Raji (cell line): ENCODE results near the gene SYNE1.

Source experiments
- POLR2A ChIP-seq: IDR thresholded peaks from 2 replicates; pipeline ENCODE4 v1.6.1; 2011; ENCODE audit warnings: low read depth, low read length, control low read depth; ENCODE audit not compliant: insufficient read depth

Gene SYNE1

DNA sequence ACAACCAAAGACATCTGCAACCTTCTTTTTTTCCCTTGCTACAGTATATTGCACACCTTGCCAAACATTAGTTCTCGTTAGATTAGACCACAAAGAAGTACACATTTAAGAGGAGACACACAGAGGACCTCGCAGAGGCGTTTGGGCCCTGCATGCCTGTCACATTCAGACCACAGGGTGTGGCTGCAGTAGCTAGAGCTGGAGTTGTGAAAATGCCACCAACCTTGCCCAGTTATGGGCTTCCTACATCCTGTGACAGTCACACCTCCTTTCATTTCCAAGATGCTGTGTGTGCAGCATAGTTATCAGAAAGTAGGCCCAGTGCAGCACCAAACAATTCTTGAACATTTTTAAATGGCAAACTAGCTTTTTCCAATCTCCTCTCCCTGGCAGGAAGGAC lies 2.4 kb downstream of the SYNE1 start:
- no peak for TF ChIP-seq POLR2A

DNA sequence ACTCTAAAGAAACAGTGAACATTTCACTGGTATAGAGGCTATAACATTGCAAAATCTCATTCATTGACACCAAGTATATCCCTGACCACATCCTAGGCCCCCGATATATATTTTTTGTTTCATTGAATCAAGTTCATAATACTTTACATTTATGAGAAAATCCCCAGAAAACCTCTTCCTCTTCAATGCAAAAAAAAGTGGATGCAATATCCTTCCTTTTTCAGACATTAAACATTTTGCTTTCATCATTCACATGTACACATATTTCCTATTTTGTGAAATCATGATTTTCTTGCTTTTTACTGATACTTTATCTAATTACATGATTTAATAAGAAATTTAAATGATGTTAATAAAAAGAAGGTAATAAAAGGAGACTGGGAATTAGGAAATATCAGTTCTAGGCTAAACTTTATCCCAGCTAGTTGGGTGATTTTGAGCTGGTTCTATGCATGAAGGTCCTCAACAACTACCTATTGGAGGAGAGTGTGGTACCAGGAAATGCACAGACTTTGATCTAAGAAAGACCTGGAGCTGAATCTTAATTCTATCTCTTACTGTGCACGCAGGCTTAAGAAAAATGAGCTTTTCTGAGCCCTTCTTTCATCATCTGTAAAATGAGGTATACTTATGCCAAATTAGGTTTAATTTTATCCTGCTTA lies 4.9 kb downstream of the SYNE1 start:
- TF ChIP-seq POLR2A: no peak

DNA sequence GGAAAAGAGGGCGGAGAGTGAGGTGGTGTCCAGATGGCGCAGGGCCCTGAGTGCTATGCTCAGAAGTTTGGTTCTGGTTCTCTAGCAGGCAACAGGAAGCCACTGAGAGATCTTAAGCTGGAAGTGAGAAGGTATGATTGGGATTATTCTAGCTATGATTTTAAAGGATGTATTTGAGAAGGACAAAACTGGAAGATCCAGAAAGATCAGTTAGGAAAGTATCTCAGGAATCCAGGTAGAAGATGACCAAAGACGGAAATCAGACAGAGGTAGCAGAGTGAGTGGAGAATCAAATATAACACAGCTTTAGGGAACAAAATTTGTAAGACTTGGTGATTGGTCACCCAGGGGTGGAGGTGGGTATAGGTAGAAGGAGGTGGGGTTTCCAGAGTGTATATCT lies 5.8 kb downstream of the SYNE1 start:
- no peak for TF ChIP-seq POLR2A

DNA sequence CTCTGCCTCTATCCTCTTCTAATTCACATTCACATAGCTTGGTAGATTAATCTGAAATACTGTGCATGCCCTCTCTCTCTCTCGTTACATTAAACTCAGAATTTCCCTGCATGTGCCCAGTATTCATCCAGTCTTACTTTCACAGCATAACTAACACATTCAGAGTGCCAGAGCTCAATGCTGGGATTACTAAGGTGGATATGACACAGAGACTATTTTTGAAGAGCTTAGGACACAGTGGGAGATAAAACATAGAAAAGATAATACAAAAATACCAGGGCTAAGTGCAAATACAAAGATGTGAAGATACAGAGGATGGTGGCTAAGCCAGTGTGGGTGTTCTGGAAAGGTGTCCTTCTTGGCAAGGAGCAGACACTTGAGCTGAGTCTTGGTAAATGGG lies 6.3 kb downstream of the SYNE1 start:
- no peak for TF ChIP-seq POLR2A

DNA sequence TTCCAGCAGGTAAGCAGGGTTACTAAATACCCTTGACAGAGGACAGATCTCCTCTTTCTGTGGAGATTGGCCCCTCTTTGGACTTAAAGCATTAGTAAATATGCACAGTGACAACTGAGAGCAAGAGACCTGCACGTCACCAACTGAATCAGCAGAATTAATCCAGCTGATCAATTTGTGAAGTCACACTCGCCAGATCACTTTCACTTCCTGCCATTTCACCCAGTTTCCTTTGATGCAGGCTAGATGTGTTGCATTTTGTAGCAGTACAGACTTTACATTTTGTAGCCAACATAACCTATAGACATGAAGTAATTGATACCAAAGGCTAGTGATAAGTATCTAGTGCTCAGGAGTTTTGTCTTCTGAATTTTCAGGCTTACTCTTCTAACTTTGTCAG lies 11.9 kb downstream of the SYNE1 start:
- no peak for TF ChIP-seq POLR2A

DNA sequence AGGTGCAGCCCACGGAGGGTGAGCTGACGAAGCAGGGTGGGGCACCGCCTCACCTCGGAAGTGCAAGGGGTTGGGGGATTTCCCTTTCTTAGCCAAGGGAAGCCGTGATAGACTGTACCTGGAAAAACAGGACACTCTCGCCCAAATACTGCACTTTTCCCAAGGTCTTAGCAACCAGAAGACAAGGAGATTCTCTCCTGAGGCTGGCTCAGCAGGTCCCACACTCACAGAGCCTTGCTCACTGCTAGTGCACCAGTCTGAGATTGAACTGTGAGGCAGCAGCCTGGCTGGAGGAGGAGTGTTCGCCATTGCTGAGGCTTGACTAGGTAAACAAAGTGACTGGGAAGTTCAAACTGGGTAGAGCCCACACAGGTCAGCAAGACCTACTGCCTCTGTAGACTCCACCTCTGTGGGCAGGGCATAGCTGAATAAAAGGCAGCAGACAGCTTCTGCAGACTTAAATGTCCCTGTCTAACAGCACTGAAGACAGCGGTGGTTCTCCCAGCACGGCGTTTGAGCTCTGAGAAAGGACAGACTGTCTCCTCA lies 28.0 kb downstream of the SYNE1 start:
- no peak for TF ChIP-seq POLR2A

DNA sequence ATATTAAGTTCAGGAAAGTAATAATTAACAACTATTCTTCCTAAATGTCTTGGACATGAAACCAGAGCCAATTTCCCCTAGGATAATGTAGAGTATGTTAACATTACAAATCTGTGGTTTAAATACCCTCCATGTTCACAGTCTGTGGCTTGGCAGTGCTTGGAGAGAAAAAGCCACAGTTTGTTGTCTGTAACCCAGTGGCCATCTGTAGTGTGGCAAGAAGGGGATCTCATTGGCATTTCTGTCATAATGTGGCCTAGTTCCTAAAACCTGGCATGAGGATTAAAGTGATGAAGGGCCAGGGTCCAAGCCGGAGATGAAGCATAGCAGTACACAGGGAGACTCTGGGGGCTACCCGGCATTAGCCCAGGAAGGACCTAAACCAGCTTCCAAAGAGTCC lies 31.2 kb downstream of the SYNE1 start:
- TF ChIP-seq POLR2A: no peak

DNA sequence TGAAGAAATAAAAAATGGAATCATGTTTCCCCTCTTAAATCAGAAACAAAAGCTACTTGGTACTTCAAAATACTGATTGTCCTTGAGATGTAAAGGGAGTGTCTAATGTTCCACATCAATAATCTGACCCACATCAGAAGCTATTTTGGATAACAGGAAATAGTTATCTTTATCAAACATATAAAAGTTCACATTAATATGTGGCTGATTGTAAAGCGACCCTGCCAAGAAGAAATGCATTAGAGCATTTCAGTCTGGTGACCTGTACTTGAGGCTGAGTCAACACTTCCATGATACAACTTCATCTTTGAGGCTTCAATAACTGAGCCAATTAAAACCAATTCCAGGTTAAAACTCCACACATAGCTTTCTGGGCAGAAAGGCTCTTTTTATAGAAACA lies 31.8 kb downstream of the SYNE1 start:
- TF ChIP-seq POLR2A: no peak

DNA sequence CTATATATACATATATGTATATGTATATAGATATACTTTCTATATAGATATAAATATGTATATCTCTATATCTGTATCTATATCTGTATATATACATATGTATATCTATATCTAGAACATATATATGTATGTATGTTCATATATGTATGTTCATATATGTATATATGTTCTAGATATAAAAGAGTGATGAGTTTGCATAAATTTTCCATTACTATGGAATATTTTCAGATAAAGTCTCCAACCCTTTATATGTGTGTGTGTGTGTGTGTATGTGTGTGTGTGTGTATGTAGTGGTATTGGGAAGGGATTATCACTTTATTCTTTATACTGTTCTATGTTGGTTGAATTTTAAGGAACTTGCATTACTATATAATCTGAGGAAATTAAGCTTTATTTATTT lies 33.3 kb downstream of the SYNE1 start:
- no peak for TF ChIP-seq POLR2A

DNA sequence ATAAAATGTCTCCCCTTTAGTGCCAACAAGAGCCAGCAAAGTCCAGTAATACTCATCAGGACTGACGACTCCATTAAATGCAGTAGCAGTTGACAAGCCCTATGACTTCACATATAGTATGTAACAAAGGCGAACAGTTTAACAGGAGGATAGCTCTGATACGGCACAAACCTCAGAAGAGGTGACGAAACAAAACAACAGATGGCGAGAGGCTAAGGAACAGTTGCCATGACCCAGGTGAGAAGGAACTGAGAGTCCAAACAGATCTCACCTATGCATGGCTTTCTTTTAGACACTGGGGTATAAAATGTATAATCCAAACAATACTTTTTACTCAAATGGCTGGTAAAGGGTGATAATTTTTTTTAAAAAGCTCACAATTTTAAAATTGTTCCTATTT lies 37.1 kb downstream of the SYNE1 start:
- TF ChIP-seq POLR2A: no peak

DNA sequence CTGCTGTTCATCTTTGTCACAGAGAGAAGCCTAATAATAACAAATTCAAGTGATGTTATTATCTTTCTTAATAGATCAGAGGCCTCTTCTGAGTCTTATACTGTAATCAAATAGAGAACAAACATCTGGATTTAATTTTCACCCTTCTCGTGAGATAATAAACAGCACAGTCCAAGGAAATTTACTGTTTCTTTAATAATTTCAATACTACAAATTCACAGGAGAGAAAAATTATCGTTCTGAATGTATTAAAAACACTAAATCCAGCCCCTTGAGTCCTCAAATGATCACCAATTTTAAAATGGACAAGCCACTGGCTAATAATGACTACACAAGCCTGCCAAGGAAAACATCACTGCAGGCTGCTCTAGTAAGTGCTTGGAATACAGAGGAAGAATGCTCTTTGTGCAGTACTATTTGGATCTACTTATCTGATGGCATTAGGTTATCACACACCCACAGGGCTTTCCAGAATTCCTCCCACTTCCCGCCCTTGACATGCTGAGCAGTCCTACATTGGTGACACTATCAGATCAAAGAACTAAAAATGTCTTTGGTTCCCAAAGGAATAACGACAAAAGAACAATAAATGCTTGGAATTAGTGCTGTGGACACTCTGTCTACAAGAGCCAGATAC lies 38.1 kb downstream of the SYNE1 start:
- TF ChIP-seq POLR2A: no peak

DNA sequence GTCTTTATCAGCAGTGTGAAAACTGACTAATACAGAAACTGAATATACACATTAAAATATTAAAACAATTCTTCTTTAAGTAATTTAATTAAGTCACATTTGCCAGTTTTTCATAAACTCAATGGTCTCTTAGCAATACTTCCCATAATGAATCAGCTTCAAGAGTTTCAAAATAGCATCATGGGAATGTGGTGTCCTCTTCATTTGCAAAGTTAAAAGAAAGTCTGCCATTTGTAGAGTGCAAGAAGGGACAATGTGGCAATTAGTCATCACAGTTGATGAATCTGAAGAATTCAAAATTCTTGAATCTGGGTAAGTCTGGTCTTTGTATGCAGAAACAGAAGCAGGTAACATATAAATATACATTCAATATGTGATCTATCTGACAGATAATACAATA lies 38.7 kb downstream of the SYNE1 start:
- TF ChIP-seq POLR2A: no peak

DNA sequence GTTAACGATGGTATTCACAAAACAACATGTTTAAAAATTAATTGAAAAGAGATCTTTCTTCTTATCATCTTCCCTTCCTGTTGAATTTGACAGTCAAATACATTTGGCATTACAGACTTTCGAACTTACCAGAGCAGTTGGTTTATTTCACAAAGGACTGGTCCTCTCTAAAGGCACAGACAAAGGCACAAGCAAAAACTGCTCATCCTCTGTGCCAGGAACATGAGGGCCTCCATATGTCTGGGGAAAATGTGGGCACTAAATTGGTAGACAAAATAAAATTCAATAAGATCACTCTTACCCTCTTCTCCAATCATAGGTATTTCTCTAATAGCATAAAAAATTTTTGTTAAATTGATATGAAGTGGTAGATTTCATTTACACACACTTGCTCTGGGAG lies 40.4 kb downstream of the SYNE1 start:
- no peak for TF ChIP-seq POLR2A

DNA sequence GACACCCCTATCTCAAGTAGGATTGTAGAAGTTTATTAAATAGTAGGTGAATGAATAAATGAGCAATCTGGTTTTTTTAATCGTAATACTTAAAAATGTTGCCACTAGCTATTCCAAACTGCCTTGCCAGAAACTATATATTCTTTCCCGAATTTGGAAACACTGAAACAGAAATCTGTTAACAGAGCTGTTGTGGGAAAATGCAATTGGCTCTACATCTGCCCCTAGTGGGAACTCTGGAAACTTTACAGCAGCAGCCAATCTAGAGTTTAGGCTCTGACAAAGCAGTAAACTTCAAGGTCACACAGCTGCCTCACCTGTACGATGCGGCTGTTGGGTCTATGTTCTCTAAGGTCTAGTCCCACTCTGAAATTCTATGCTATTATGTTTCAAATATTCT lies 41.7 kb downstream of the SYNE1 start:
- TF ChIP-seq POLR2A: no peak

DNA sequence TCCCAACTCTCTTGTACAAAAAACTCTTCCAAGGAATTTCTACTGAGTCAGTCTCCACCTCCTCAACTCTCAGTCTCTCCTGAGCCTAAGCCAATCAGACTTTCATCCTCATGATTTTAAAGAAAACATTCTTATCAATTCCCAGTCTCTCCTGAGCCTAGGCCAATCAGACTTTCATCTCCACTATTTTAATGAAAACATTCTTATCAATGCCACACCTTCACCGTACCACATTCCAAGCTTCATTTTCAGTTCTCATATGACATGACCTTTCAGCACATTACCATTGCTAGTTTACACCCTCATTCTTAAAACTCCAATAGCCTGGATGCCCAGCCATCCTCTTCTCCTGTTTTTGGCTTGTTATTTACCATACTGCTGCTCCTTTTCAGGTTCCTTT lies 42.5 kb downstream of the SYNE1 start:
- no peak for TF ChIP-seq POLR2A

DNA sequence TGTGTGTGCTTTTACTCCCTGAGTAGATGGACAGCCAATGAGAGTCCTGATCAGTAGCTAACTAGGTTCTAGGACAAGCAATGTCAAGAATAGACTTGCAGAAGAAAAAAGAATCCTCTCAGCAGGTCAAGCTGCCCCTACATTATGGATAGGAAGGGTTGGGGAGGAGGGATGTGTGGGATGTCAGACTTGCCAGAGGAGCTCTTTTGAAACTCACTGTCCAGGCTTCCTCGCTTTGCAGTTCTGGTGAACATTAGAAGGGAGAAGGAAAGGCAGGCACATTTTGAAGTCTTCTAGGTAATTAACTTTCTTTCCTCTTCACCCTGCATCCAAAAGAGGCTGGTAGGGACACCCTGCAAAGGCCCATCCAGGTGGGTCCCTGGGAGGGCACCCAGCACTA lies 48.7 kb downstream of the SYNE1 start:
- TF ChIP-seq POLR2A: no peak

DNA sequence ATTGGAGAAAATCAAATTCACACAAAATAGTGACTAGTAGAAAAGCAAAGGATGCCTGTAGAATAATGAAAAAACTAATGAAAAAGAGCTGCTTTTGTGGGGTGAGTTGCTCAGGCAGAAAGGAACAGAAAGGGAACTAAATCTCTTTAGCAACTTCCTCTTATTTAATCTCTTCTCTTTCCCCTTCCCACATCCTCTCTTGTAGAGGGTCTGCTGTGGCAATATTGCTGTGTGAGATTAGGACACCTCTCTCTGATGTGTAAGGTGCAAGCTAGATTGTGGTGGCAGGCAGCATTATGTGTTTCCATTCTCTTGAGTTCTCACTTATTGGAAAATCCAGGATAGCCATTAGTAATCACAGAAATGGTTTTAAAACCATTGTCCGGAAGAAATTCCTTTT lies 49.7 kb downstream of the SYNE1 start:
- TF ChIP-seq POLR2A: no peak
